Activated T-helper 1 cell treated with anti-CD3 and anti-CD28 coated beads, Interleukin-12 subunit alpha, Interleukin-12 subunit beta, Interleukin-2, Interleukin-4 antibody, amounts not matched to agents 30 ng/mL and 10 ng/mL and 1 ng/mL, durations not matched to agents 14 hours and 24 hours and 36 hours (primary cell): ENCODE data around the gene GAS1. TPM values are rescaled to one million over a fixed set of nuclear protein-coding genes. Genes with fewer than 3 reads are reported as not detected.

Experiments used
- DNase-seq: peaks from one replicate; pipeline ENCODE4 v3.0.0; 2021; ENCODE audit warnings: low spot score
- H3K27ac Mint-ChIP-seq: one replicate; pipeline ENCODE4 v1.8.0; 2021; ENCODE audit warnings: mild to moderate bottlenecking, mixed read lengths
- H3K27me3 Mint-ChIP-seq: one replicate; pipeline ENCODE4 v1.8.0; 2022; ENCODE audit warnings: mild to moderate bottlenecking, moderate library complexity, mixed read lengths; ENCODE audit not compliant: insufficient read depth
- H3K36me3 Mint-ChIP-seq: one replicate; pipeline ENCODE4 v1.8.0; 2021; ENCODE audit warnings: low read depth, mixed read lengths
- H3K4me1 Mint-ChIP-seq: one replicate; pipeline ENCODE4 v1.8.0; 2021; ENCODE audit warnings: low read depth, mixed read lengths
- H3K4me3 Mint-ChIP-seq: one replicate; pipeline ENCODE4 v1.8.0; 2021; ENCODE audit warnings: mild to moderate bottlenecking, moderate library complexity, mixed read lengths
- H3K9me3 Mint-ChIP-seq: one replicate; pipeline ENCODE4 v1.8.0; 2021; ENCODE audit warnings: mixed read lengths
- intact Hi-C: fragments of 100-400 bp; cut with micrococcal nuclease; formaldehyde crosslinking; loops from one replicate; pipeline ENCODE4 v1.15.1; 2024
- total RNA-seq: library from RNA; stranded (reverse); gene quantifications from 2 replicates; pipeline ENCODE4 v1.2.3, GENCODE V29; 2022

Gene GAS1
- total RNA-seq, 1 donor from 2014 or later: 0.23 TPM

GRCh38 chr9:86902991-86903733 is 44.1 kb downstream of the GAS1 start:
- intact Hi-C loops: no loop called here
- Mint-ChIP-seq H3K27me3 (peaks cover 25% of the 10 kb centered on the region), H3K9me3 (no peaks in the 10 kb centered on the region), H3K36me3 (no peaks in the 10 kb centered on the region), H3K4me3 (no peak overlapping the region), H3K4me1 (no peaks in the 10 kb centered on the region), H3K27ac (no peak overlapping the region)
- DNase-seq: no peak

- DNase-seq: no peak
- Mint-ChIP-seq H3K27ac (no peak overlapping the region), H3K27me3 (peaks cover 25% of the 10 kb centered on the region), H3K36me3 (no peaks in the 10 kb centered on the region), H3K4me3 (no peak overlapping the region), H3K9me3 (no peaks in the 10 kb centered on the region), H3K4me1 (no peaks in the 10 kb centered on the region)
- intact Hi-C loops: no loop called here
Observed at GRCh38 chr9:86902586-86902985, 44.7 kb downstream of the GAS1 start.

GRCh38 chr9:86902176-86902575 is 45.1 kb downstream of the GAS1 start:
- intact Hi-C loops: no loop called here
- DNase-seq: no peak
- Mint-ChIP-seq H3K9me3 (no peaks in the 10 kb centered on the region), H3K27me3 (peaks cover 25% of the 10 kb centered on the region), H3K27ac (no peak overlapping the region), H3K36me3 (no peaks in the 10 kb centered on the region), H3K4me3 (no peak overlapping the region), H3K4me1 (no peaks in the 10 kb centered on the region)

- no peak overlapping the region for H3K4me3 Mint-ChIP-seq
- H3K27me3 Mint-ChIP-seq: peaks cover 25% of the 10 kb centered on the region
- no peaks in the 10 kb centered on the region for H3K9me3 Mint-ChIP-seq
- intact Hi-C loops: no loop called here
- H3K4me1 Mint-ChIP-seq: no peaks in the 10 kb centered on the region
- DNase-seq: no peak
- no peak overlapping the region for H3K27ac Mint-ChIP-seq
- no peaks in the 10 kb centered on the region for H3K36me3 Mint-ChIP-seq
Observed at GRCh38 chr9:86901511-86901910, 45.8 kb downstream of the GAS1 start.
